Mucosa of descending colon (tissue), 3 donors: ENCODE results near the gene LHCGR. TPM values are rescaled to one million over a fixed set of nuclear protein-coding genes. Genes with fewer than 3 reads are reported as not detected.

Experiments used
- ATAC-seq: fragments of 200-7000 bp; cut with Tn5 transposase; one replicate; pipeline ENCODE4 v1.9.1; 2020; ENCODE audit warnings: mild to moderate bottlenecking, moderate library complexity
- DNase-seq, 3 donors: peaks; one replicate each; pipeline ENCODE4 v3.0.0-alpha.2; 2020
- H3K36me3 ChIP-seq: fragments of 200-600 bp; one replicate; pipeline ENCODE4 v1.8.0; 2021; ENCODE audit warnings: low read depth, mild to moderate bottlenecking
- H3K4me1 ChIP-seq: fragments of 200-600 bp; one replicate; pipeline ENCODE4 v1.8.0; 2021; ENCODE audit warnings: low read depth, mild to moderate bottlenecking
- H3K4me3 ChIP-seq: fragments of 200-600 bp; one replicate; pipeline ENCODE4 v1.8.0; 2021; ENCODE audit warnings: mild to moderate bottlenecking
- H3K9me3 ChIP-seq: fragments of 200-600 bp; one replicate; pipeline ENCODE4 v1.8.0; 2021; ENCODE audit warnings: mild to moderate bottlenecking
- intact Hi-C, 2 donors: fragments of 100-400 bp; cut with DNase I in 1 of 2; cut with micrococcal nuclease in 1 of 2; formaldehyde crosslinking; loops; one replicate each; pipeline versions ENCODE4 v1.11.0 to v1.11.1; 2022; cut with DNase I, micrococcal nuclease
- total RNA-seq, 3 donors: library from RNA; stranded (reverse); fragmentation: NEBNext Ultra II Directional in 2 of 3; extraction: Animal tissue kit (Norgen Biotek cat#: 25700) in 2 of 3; gene quantifications; one replicate each; pipeline versions ENCODE4 v1.2.1 to v1.2.4, GENCODE V29; 2021 to 2023
- TF ChIP-seq, protein P1 (sequence below): fragments of 200-600 bp; IDR thresholded peaks from one replicate; pipeline ENCODE4 v1.8.0; 2022; ENCODE audit warnings: antibody characterized with exemption, mild to moderate bottlenecking
- donor health status: DM: no; HTN: no; CAD: no; lungs with moderate emphysema.
- donor health status: DM: no; HTN: no; CAD: no.
- donor health status: DM: no; HTN: yes; CAD: no.

Gene LHCGR
- total RNA-seq, 3 donors from 2014 or later, result not detected

GRCh38 chr2:48790407-48791170 is 35.1 kb upstream of the LHCGR start:
- no peak for ATAC-seq
- TF ChIP-seq, protein P1, sequence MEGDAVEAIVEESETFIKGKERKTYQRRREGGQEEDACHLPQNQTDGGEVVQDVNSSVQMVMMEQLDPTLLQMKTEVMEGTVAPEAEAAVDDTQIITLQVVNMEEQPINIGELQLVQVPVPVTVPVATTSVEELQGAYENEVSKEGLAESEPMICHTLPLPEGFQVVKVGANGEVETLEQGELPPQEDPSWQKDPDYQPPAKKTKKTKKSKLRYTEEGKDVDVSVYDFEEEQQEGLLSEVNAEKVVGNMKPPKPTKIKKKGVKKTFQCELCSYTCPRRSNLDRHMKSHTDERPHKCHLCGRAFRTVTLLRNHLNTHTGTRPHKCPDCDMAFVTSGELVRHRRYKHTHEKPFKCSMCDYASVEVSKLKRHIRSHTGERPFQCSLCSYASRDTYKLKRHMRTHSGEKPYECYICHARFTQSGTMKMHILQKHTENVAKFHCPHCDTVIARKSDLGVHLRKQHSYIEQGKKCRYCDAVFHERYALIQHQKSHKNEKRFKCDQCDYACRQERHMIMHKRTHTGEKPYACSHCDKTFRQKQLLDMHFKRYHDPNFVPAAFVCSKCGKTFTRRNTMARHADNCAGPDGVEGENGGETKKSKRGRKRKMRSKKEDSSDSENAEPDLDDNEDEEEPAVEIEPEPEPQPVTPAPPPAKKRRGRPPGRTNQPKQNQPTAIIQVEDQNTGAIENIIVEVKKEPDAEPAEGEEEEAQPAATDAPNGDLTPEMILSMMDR, result no peak
- intact Hi-C loops, result no loop called here
- no peak for DNase-seq
- Histone ChIP-seq H3K4me1 (no peaks in the 10 kb centered on the region), H3K36me3 (no peaks in the 10 kb centered on the region), H3K4me3 (no peak overlapping the region), H3K9me3 (no peaks in the 10 kb centered on the region)

GRCh38 chr2:48787580-48787979 is 32.1 kb upstream of the LHCGR start:
- no peaks in the 10 kb centered on the region for H3K36me3 ChIP-seq
- intact Hi-C loops, result no loop called here
- H3K9me3 ChIP-seq, result no peaks in the 10 kb centered on the region
- no peak for DNase-seq
- TF ChIP-seq, protein P1, result no peak
- no peak overlapping the region for H3K4me3 ChIP-seq
- H3K4me1 ChIP-seq, result no peaks in the 10 kb centered on the region
- ATAC-seq, result no peak

- Histone ChIP-seq H3K4me3 (no peak overlapping the region), H3K36me3 (no peaks in the 10 kb centered on the region), H3K9me3 (no peaks in the 10 kb centered on the region), H3K4me1 (no peaks in the 10 kb centered on the region)
- ATAC-seq (no peak), DNase-seq (no peak)
- TF ChIP-seq, protein P1, result no peak
- intact Hi-C loops, result no loop called here
Measured at GRCh38 chr2:48781366-48781765, 25.8 kb upstream of the LHCGR start.

DNA sequence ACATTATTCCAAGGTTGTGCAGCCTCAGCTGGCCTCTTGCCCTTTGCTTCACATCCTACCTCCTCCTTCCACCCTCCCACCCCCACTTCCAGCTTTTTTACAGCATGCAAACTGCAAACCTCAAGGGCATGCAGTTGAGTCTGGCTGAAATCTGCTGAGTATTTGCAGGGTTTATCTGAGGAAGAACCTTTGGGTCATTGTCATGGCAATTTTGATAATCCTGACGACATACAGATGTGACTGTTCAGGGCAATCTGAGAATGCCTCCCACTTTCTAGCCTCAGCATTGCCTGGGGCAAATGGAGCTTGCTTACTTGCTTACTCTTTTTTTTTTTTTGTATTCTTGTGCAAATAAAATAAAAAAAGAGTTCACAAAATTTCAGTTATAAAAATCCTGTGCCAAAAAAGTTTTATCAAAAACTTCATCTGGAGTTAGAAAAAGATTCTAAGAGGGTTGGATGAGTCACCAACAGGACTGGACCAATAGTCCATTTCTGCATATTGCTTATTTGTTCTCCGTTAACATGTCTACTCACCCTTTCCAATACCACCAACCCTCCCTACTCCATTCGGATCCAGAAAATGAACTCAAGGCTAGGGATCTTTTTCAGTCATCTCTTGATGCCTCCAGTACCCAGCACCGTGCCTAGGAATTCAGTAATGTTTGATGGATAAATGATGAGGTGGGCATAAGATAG is 23.6 kb upstream of the LHCGR start:
- Histone ChIP-seq H3K9me3 (no peaks in the 10 kb centered on the region), H3K4me3 (no peak overlapping the region), H3K4me1 (no peaks in the 10 kb centered on the region), H3K36me3 (no peaks in the 10 kb centered on the region)
- intact Hi-C loops, result no loop called here
- no peak for DNase-seq
- TF ChIP-seq, protein P1, result no peak
- ATAC-seq, result no peak

GRCh38 chr2:48774251-48774650 is 18.7 kb upstream of the LHCGR start:
- Histone ChIP-seq H3K9me3 (no peaks in the 10 kb centered on the region), H3K4me3 (no peak overlapping the region), H3K4me1 (no peaks in the 10 kb centered on the region), H3K36me3 (no peaks in the 10 kb centered on the region)
- DNase-seq, result no peak
- intact Hi-C loops, result no loop called here
- ATAC-seq, result no peak
- TF ChIP-seq, protein P1, result no peak
